Stimulated activated CD8-positive, alpha-beta memory T cell treated with anti-CD3 and anti-CD28 coated beads, Interleukin-2, amount 100 ng/mL, for 1 hour (primary cell): Measurements from ENCODE around the gene PHAF1.

Source experiments
- DNase-seq, 2 donors: peaks; one replicate each; pipeline ENCODE4 v3.0.0-alpha.2; 2020; ENCODE audit warnings: low read depth in 2 of 2

PHAF1 gene

GRCh38 chr16:67195676-67196075 is 85.9 kb downstream of the PHAF1 start:
- DNase-seq: no peak

GRCh38 chr16:67196881-67197280 is 87.1 kb downstream of the PHAF1 start:
- DNase-seq: no peak

- DNase-seq: no peak
Measured at GRCh38 chr16:67197704-67198103, 88.0 kb downstream of the PHAF1 start.
